Measurements from ENCODE around the gene ARHGAP24. TPM values are rescaled to one million over a fixed set of nuclear protein-coding genes. Genes with fewer than 3 reads are reported as not detected.

The ARHGAP24 gene
- total and polyA plus RNA-seq, 2 donors (not counting 1 experiment from before 2014, with no cell fraction given), result 15.9 to 40.5 TPM

DNA sequence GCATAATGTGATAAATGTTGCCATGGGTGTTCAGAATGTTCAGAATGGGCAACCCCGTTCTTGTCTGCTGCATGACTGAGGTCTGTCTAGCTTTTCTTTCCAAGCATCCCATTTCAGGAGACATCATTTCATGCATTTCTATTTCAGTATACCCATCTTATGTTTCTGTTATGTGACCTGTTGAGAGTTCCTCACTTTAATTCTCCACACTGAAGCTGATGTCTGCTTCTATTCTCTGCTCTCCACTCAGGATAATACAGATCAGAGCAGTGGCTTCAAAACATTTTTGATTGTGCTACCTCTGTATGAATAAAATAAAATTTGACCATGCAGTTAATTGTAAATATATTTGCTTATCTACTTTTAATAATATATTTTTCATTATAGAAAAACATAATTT, 398.6 kb downstream of the ARHGAP24 start:
- no peaks in the 10 kb centered on the region for H3K79me2 ChIP-seq (ENCODE audit: control insufficient read depth, insufficient read depth, low read length)

DNA sequence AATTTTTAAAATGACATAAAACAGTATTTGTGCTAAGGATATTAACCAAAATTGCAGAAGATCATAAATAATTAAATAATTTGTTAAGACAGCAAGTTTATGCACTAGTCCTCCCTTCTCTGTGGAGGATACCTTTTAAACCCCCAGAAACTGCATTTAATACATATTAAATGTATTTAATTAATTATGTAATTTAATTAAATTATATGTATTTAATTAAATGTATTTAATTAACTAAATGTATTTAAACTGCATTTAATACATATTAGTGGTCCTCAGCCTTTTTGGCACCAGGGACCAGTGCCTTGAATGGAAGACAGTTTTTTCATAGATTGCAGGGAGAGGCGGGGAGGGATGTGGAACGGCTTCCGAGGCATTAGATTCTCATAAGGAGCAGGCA, 404.6 kb downstream of the ARHGAP24 start:
- Histone ChIP-seq H3K27me3 (ENCODE audit: control insufficient read depth, insufficient read depth, low read length) (no peaks in the 10 kb centered on the region), H4K20me1 (ENCODE audit: control insufficient read depth, extremely low read depth, insufficient read depth, low read length) (no peaks in the 10 kb centered on the region), H3K4me3 (replicated peaks in 1 of 4; ENCODE audit: control extremely low read depth in 1 of 4, insufficient read depth in 1 of 4, low read depth in 3 of 4, low read length in 4 of 4) (no peak overlapping the region), H3K36me3 (ENCODE audit: control insufficient read depth, insufficient read depth, low read length) (no peaks in the 10 kb centered on the region), H3K9me3 (ENCODE audit: control insufficient read depth, insufficient read depth, low read depth, low read length) (no peaks in the 10 kb centered on the region), H3K79me2 (ENCODE audit: control insufficient read depth, insufficient read depth, low read length) (no peaks in the 10 kb centered on the region), H2AFZ (ENCODE audit: low read length) (no peak overlapping the region), H3K27ac (ENCODE audit: insufficient read depth, low read length) (no peak overlapping the region), H3K4me2 (ENCODE audit: extremely low read depth, insufficient read depth, low read length) (no peak overlapping the region), H3K9ac (ENCODE audit: insufficient read depth, low read length) (no peak overlapping the region), H3K4me1 (ENCODE audit: control insufficient read depth, extremely low read depth, insufficient read depth, low read length) (no peaks in the 10 kb centered on the region)
- TF ChIP-seq EZH2 (IDR thresholded peaks at IDR 0.05; ENCODE audit: low read length, missing control alignments) (no peak), CTCF (conservative IDR thresholded peaks at IDR 0.05 in 1 of 2, IDR thresholded peaks at IDR 0.05 in 1 of 2; ENCODE audit: low read depth in 1 of 2, low read length in 2 of 2) (no peak)
- DNase-seq (ENCODE audit: low read depth in 2 of 2), result no peak

More for the DNA sequence above, 398.6 kb downstream of the ARHGAP24 start:
- no peaks in the 10 kb centered on the region for H3K27me3 ChIP-seq (ENCODE audit: control insufficient read depth, insufficient read depth, low read length)
- no peaks in the 10 kb centered on the region for H3K9me3 ChIP-seq (ENCODE audit: control insufficient read depth, insufficient read depth, low read depth, low read length)
- no peak overlapping the region for H3K4me2 ChIP-seq (ENCODE audit: extremely low read depth, insufficient read depth, low read length)
- H4K20me1 ChIP-seq (ENCODE audit: control insufficient read depth, extremely low read depth, insufficient read depth, low read length), result no peaks in the 10 kb centered on the region
- no peak for TF ChIP-seq CTCF (conservative IDR thresholded peaks at IDR 0.05 in 1 of 2, IDR thresholded peaks at IDR 0.05 in 1 of 2; ENCODE audit: low read depth in 1 of 2, low read length in 2 of 2)
- TF ChIP-seq EZH2 (IDR thresholded peaks at IDR 0.05; ENCODE audit: low read length, missing control alignments), result no peak
- no peak for DNase-seq (ENCODE audit: low read depth in 2 of 2)
- no peak overlapping the region for H3K4me3 ChIP-seq (replicated peaks in 1 of 4; ENCODE audit: control extremely low read depth in 1 of 4, insufficient read depth in 1 of 4, low read depth in 3 of 4, low read length in 4 of 4)
- no peaks in the 10 kb centered on the region for H3K36me3 ChIP-seq (ENCODE audit: control insufficient read depth, insufficient read depth, low read length)
- no peaks in the 10 kb centered on the region for H3K4me1 ChIP-seq (ENCODE audit: control insufficient read depth, extremely low read depth, insufficient read depth, low read length)
- no peak overlapping the region for H3K27ac ChIP-seq (ENCODE audit: insufficient read depth, low read length)
- no peak overlapping the region for H3K9ac ChIP-seq (ENCODE audit: insufficient read depth, low read length)
- H2AFZ ChIP-seq (ENCODE audit: low read length), result no peak overlapping the region

DNA sequence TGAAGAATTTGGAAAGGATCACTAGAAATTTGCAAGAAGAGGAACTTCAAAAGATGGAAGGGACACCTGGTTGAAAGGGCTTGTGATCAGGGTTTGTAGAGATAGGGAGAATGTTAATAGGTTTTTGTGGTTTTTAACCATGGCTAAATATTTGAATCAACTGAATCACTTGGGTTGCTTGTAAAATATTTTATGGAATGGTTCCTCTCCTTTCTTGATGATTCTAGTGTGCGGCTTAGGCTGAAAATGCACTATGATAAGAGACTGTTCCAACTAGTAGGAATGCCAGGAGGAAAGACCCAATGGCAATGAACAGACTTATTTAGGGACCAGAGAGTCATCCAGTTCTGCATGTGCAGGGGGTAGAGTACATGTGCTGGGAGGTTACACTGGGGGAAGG, 408.2 kb downstream of the ARHGAP24 start:
- no peaks in the 10 kb centered on the region for H3K79me2 ChIP-seq (ENCODE audit: control insufficient read depth, insufficient read depth, low read length)
- no peaks in the 10 kb centered on the region for H3K27me3 ChIP-seq (ENCODE audit: control insufficient read depth, insufficient read depth, low read length)
- H3K9ac ChIP-seq (ENCODE audit: insufficient read depth, low read length), result no peak overlapping the region
- no peaks in the 10 kb centered on the region for H3K36me3 ChIP-seq (ENCODE audit: control insufficient read depth, insufficient read depth, low read length)
- TF ChIP-seq EZH2 (IDR thresholded peaks at IDR 0.05; ENCODE audit: low read length, missing control alignments), result no peak
- no peak for TF ChIP-seq CTCF (conservative IDR thresholded peaks at IDR 0.05 in 1 of 2, IDR thresholded peaks at IDR 0.05 in 1 of 2; ENCODE audit: low read depth in 1 of 2, low read length in 2 of 2)
- no peak for DNase-seq (ENCODE audit: low read depth in 2 of 2)
- no peak overlapping the region for H3K4me2 ChIP-seq (ENCODE audit: extremely low read depth, insufficient read depth, low read length)
- no peak overlapping the region for H3K27ac ChIP-seq (ENCODE audit: insufficient read depth, low read length)
- H2AFZ ChIP-seq (ENCODE audit: low read length), result no peak overlapping the region
- no peak overlapping the region for H3K4me3 ChIP-seq (replicated peaks in 1 of 4; ENCODE audit: control extremely low read depth in 1 of 4, insufficient read depth in 1 of 4, low read depth in 3 of 4, low read length in 4 of 4)
- H3K4me1 ChIP-seq (ENCODE audit: control insufficient read depth, extremely low read depth, insufficient read depth, low read length), result no peaks in the 10 kb centered on the region
- no peaks in the 10 kb centered on the region for H4K20me1 ChIP-seq (ENCODE audit: control insufficient read depth, extremely low read depth, insufficient read depth, low read length)
- H3K9me3 ChIP-seq (ENCODE audit: control insufficient read depth, insufficient read depth, low read depth, low read length), result no peaks in the 10 kb centered on the region
